Measurements from ENCODE around the gene TUSC2.

TUSC2 gene

DNA sequence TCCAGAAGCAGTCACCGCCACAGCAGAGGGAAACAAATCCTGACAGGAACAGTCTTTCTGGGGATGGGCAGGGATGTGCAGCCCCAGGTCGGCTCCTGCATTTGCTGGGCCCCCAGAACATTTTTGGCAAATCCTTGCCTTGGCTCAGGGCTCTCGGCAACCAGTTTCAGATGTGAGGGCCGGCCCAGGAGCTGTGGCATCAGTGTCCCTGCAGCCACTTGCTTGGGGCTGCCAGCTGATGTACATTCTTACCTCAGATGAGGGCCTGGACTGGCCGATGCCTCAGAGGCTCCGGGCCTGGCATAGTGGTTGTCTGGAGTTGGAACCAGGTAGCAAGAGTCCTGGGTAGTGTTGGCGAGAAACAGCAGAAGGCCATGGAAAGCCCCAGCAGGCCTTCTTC, 26.8 kb upstream of the TUSC2 start:
- TF ChIP-seq CTCF (IDR thresholded peaks at IDR 0.05; ENCODE audit: insufficient read depth, low read depth, low read length, missing control alignments) = no peak
- H3K4me3 ChIP-seq (ENCODE audit: low read length) = no peak overlapping the region
- DNase-seq (ENCODE audit: low read depth) = no peak

- no peak for TF ChIP-seq CTCF (IDR thresholded peaks at IDR 0.05; ENCODE audit: insufficient read depth, low read depth, low read length, missing control alignments)
- no peak for DNase-seq (ENCODE audit: low read depth)
- H3K4me3 ChIP-seq (ENCODE audit: low read length) = no peak overlapping the region
Measured at GRCh38 chr3:50354186-50354764, 26.3 kb upstream of the TUSC2 start.

- DNase-seq (ENCODE audit: low read depth) = no peak
- H3K4me3 ChIP-seq (ENCODE audit: low read length) = no peak overlapping the region
- TF ChIP-seq CTCF (IDR thresholded peaks at IDR 0.05; ENCODE audit: insufficient read depth, low read depth, low read length, missing control alignments) = no peak
Measured at GRCh38 chr3:50353245-50354004, 25.4 kb upstream of the TUSC2 start.

- peak; percentile 56 for DNase-seq (ENCODE audit: low read depth)
Measured at GRCh38 chr3:50352781-50353180, 24.8 kb upstream of the TUSC2 start.

GRCh38 chr3:50351323-50351697, 23.3 kb upstream of the TUSC2 start:
- H3K4me3 ChIP-seq (ENCODE audit: low read length) = peak overlapping the region; percentile 88
- no peak for DNase-seq (ENCODE audit: low read depth)
- TF ChIP-seq CTCF (IDR thresholded peaks at IDR 0.05; ENCODE audit: insufficient read depth, low read depth, low read length, missing control alignments) = no peak

More at GRCh38 chr3:50352781-50353180, 24.8 kb upstream of the TUSC2 start:
- TF ChIP-seq CTCF (IDR thresholded peaks at IDR 0.05; ENCODE audit: insufficient read depth, low read depth, low read length, missing control alignments) = peak; percentile 41
- H3K4me3 ChIP-seq (ENCODE audit: low read length) = no peak overlapping the region

DNA sequence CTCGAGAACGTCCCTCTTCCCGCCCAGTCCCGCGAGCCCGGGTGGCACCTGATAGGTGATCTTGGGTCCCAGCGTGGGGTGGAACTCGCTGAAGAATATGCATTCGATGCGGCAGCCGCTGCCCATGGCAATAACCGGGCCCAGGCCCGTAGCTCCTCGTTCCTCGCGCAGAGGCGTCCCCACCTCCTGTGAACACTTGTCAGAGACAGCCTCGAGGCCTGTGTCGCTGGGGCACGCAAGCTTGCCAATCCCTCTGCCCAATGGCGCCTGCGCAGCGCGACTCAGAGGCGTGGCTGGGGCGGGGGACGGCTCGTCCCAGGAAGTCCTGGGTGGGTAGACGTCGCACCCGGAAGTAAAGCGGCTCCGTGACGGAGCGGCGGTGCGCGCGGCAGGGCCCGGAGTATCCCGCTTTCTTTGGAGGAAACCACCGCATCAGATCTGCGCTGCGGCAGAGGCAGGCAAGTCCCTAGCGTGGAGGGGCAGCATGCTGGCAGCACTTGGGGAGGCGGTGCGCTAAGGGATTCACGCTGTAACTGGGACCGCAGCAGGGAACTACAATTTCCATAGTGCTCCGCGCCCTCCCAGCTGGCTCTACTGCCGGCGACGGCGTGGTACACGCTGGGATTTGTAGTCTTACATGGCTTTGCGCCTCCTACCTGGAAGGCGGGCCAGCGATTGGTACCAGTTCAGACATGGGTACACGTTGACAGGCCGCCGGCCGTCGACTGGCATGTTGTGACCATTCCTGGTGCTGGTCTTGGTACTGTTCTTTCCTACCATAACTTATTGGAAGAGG, 22.7 kb upstream of the TUSC2 start, which contains the start of the genes CYB561D2 and NPRL2:
TSS of gene CYB561D2 (plus strand) at position 336 of the 796 bp plus-strand sequence. CDS start 572 bp downstream, outside the sequence.
TSS of gene NPRL2 (minus strand) at position 249 of the 796 bp plus-strand sequence. CDS start at position 126, 123 bp downstream.
- no peak for TF ChIP-seq CTCF (IDR thresholded peaks at IDR 0.05; ENCODE audit: insufficient read depth, low read depth, low read length, missing control alignments)
- peak; percentile 97 for DNase-seq (ENCODE audit: low read depth)
- peak within 1 kb of the TSS; percentile 88 for H3K4me3 ChIP-seq (ENCODE audit: low read length)
